Stimulated activated CD8-positive, alpha-beta memory T cell treated with anti-CD3 and anti-CD28 coated beads, Interleukin-7, amount 100 ng/mL, for 1 hour (primary cell): ENCODE data around the gene SPEG.

Experiments used
- DNase-seq, 2 donors: peaks; one replicate each; pipeline ENCODE4 v3.0.0-alpha.2; 2020; ENCODE audit warnings: low read depth in 2 of 2

Gene SPEG

GRCh38 chr2:219547621-219548020, 113.0 kb downstream of the SPEG start:
- DNase-seq, result no peak
